Upper lobe of left lung (tissue), 4 donors: Measurements from ENCODE around the gene GOSR1.

Experiments
- CTCF ChIP-seq, 6 experiments: fragments of 450-650 bp in 4 of 6; fragments of 200-600 bp in 2 of 6; sonication (generic) in 2 of 6; IDR thresholded peaks; one replicate each; pipeline ENCODE4 v1.5.1; 2016 to 2019; ENCODE audit warnings: antibody characterized with exemption in 6 of 6
- POLR2A ChIP-seq, 4 donors: fragments of 450-650 bp; IDR thresholded peaks; one replicate each; pipeline ENCODE4 v1.5.1; 2016 to 2017; ENCODE audit warnings: antibody characterized with exemption in 4 of 4, mild to moderate bottlenecking in 2 of 4
- POLR2AphosphoS5 ChIP-seq, 2 donors: sonication (generic); formaldehyde crosslinking; IDR thresholded peaks; one replicate each; pipeline ENCODE4 v1.5.1; 2017; ENCODE audit warnings: antibody characterized with exemption in 2 of 2

DNA sequence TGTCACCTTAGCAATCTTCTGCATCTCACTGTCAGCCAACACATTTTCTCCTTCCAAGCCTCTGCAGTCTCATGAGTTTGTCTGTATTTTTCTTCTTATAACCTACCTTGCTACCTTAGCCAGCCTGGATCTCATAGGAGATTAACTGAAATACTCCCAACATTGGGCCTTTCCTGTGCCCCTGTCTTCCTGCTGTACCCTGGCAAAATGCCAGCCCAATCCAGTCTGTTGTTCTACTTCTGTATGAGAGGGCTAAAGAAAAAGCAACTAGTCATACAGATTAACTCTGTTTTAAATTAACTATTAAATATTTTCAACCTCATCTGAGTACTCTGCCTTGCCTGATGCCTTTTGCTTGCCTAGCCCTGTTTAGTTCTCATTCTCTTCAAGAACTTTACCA, 18.4 kb downstream of the GOSR1 start:
- no peak for TF ChIP-seq POLR2A (IDR thresholded peaks at IDR 0.05)
- TF ChIP-seq CTCF (IDR thresholded peaks at IDR 0.05), result no peak
- no peak for TF ChIP-seq POLR2AphosphoS5 (IDR thresholded peaks at IDR 0.05)
